SU-DHL-6 (cell line): ENCODE results near the gene PREX1.

Source experiments
- EZH2phosphoT487 ChIP-seq: fragments of 200-600 bp; sonication (generic), shearing (Covaris generic); conservative IDR thresholded peaks from 2 replicates; pipeline ENCODE4 v1.6.1; 2018; ENCODE audit warnings: mild to moderate bottlenecking, antibody characterized with exemption, low read length, moderate library complexity, mixed read lengths
- TF ChIP-seq, protein P1 (sequence below): fragments of 200-600 bp; sonication (generic); IDR thresholded peaks from one replicate; pipeline ENCODE4 v1.5.1; 2017; ENCODE audit warnings: antibody characterized with exemption, mild to moderate bottlenecking, low read length, moderate library complexity; ENCODE audit not compliant: insufficient read depth, poor library complexity, severe bottlenecking

DNA sequence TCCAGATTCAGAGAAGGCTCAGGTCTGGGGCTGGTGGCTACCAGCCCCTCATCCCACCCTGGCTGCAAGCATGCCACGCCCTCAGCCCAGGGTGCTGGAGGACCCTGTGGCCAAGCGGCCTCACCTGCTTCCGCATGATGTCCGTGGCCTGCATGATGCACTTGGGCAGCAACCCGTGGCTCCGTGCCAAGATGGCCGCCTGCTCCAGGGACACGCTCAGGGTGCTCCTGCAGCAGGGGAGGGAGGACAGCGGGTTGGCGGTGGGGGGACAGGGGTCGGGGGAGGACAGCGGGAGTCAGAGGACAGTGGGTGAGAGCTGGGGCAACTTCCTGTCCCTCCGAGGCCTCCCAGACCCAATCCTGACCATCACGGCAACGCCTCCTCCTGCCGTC lies 200.1 kb downstream of the PREX1 start:
- TF ChIP-seq, protein P1, sequence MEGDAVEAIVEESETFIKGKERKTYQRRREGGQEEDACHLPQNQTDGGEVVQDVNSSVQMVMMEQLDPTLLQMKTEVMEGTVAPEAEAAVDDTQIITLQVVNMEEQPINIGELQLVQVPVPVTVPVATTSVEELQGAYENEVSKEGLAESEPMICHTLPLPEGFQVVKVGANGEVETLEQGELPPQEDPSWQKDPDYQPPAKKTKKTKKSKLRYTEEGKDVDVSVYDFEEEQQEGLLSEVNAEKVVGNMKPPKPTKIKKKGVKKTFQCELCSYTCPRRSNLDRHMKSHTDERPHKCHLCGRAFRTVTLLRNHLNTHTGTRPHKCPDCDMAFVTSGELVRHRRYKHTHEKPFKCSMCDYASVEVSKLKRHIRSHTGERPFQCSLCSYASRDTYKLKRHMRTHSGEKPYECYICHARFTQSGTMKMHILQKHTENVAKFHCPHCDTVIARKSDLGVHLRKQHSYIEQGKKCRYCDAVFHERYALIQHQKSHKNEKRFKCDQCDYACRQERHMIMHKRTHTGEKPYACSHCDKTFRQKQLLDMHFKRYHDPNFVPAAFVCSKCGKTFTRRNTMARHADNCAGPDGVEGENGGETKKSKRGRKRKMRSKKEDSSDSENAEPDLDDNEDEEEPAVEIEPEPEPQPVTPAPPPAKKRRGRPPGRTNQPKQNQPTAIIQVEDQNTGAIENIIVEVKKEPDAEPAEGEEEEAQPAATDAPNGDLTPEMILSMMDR: no peak
- no peak for TF ChIP-seq EZH2phosphoT487
